GM12801 (cell line): ENCODE measurements around the gene WHRN.

Experiments
- CTCF ChIP-seq: IDR thresholded peaks from one replicate; pipeline ENCODE4 v1.5.1; 2011; ENCODE audit warnings: control low read depth; ENCODE audit not compliant: insufficient read length; ENCODE audit errors: extremely low read depth

The WHRN gene

GRCh38 chr9:114405294-114406034 lies 99.8 kb downstream of the WHRN start:
- TF ChIP-seq CTCF: no peak

GRCh38 chr9:114404531-114404930 lies 100.7 kb downstream of the WHRN start:
- no peak for TF ChIP-seq CTCF

- no peak for TF ChIP-seq CTCF
Measured at GRCh38 chr9:114403153-114403756, 102.0 kb downstream of the WHRN start.

- TF ChIP-seq CTCF: no peak
Measured at GRCh38 chr9:114401344-114401743, 103.9 kb downstream of the WHRN start.

DNA sequence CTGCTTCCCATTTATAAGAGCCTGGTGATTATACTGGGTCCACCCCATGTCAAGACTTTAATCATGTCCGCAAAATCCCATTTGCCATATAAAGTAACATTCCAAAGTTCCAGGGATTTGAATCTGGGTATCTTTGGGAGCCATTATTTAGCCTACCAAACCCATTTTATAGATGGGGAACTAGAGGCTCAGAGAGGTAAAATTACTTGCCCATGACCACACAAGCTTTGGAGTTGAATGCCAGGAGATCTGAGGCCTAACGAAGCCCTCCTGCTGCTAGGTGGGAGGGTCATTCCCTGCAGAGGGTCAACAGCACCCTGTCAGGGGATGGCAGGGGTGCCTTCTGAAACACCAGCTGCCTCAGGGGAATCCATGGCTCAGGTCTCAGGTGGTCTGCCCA lies 104.5 kb downstream of the WHRN start:
- TF ChIP-seq CTCF: no peak

- no peak for TF ChIP-seq CTCF
Measured at GRCh38 chr9:114400219-114400618, 105.1 kb downstream of the WHRN start.

DNA sequence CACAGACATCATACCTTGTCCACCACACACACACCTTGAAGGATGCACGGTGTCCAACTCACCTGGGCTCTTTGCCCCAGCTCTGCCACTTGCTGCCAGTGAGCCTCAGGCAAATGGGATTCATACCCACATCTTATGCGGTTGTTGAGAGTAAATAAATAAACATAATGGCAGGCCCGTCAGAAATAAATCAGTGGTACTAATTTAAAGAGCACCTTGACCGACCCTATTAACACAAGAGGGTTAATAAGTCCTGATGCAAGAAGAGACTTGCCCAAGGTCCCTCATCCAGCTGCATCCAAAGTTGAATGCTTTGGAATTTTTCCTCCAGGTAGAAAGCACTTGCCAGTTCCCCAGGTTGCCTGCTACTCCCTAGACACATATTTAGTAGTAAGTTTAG lies 105.9 kb downstream of the WHRN start:
- TF ChIP-seq CTCF: no peak
